SU-DHL-6 (cell line): ENCODE data around the gene RPS15.

Source experiments
- H2AFZ ChIP-seq: fragments of 200-600 bp; sonication (generic); 2 replicates; pipeline ENCODE4 v1.6.1; 2014; ENCODE audit warnings: low read depth, mild to moderate bottlenecking, moderate library complexity, mixed read lengths, antibody characterized with exemption, low read length; ENCODE audit not compliant: severe bottlenecking
- H3F3A ChIP-seq: fragments of 200-600 bp; shearing (Covaris generic); 2 replicates; pipeline ENCODE4 v1.6.0; 2016; ENCODE audit warnings: antibody characterized with exemption, mild to moderate bottlenecking; ENCODE audit not compliant: insufficient read depth
- H3K27ac ChIP-seq: fragments of 200-600 bp; sonication (generic); 2 replicates; pipeline ENCODE4 v1.5.1; 2016; ENCODE audit warnings: low read depth, mild to moderate bottlenecking, low read length, moderate library complexity, mixed read lengths
- H3K27me3 ChIP-seq: fragments of 200-600 bp; sonication (generic), shearing (Covaris generic); 2 replicates; pipeline ENCODE4 v1.6.0; 2014; ENCODE audit warnings: mild to moderate bottlenecking, low read length
- H3K36me3 ChIP-seq: fragments of 200-600 bp; sonication (generic); 2 replicates; pipeline ENCODE4 v1.6.1; 2014; ENCODE audit warnings: mild to moderate bottlenecking, low read length, mixed read lengths
- H3K4me2 ChIP-seq: fragments of 300-600, 200-600 bp; shearing (Covaris generic), sonication (generic); 2 replicates; pipeline ENCODE4 v1.6.0; 2014; ENCODE audit warnings: low read length, low read depth, mild to moderate bottlenecking; ENCODE audit not compliant: poor library complexity, severe bottlenecking
- H3K4me3 ChIP-seq: fragments of 200-600 bp; sonication (generic); 2 replicates; pipeline ENCODE4 v1.5.1; 2014; ENCODE audit warnings: antibody characterized with exemption, low read length, mild to moderate bottlenecking, mixed read lengths; ENCODE audit not compliant: insufficient read depth, poor library complexity, severe bottlenecking
- H3K79me2 ChIP-seq: fragments of 200-600 bp; sonication (generic); 2 replicates; pipeline ENCODE4 v1.6.1; 2014; ENCODE audit warnings: mild to moderate bottlenecking, low read length, moderate library complexity; ENCODE audit not compliant: insufficient read depth
- H3K9ac ChIP-seq: fragments of 200-600 bp; sonication (generic); 2 replicates; pipeline ENCODE4 v1.7.0; 2014; ENCODE audit warnings: mild to moderate bottlenecking, low read length
- H3K9me2 ChIP-seq: fragments of 200-600 bp; sonication (generic); replicated peaks from 2 replicates; pipeline ENCODE4 v1.6.1; 2014; ENCODE audit warnings: low read length; ENCODE audit not compliant: insufficient read depth
- H3K9me3 ChIP-seq: fragments of 200-600 bp; sonication (generic); 2 replicates; pipeline ENCODE4 v1.6.1; 2014; ENCODE audit warnings: low read length, mixed read lengths; ENCODE audit not compliant: insufficient read depth
- H4K20me1 ChIP-seq: fragments of 200-600 bp; sonication (generic); 2 replicates; pipeline ENCODE4 v1.6.1; 2014; ENCODE audit warnings: low read depth, mild to moderate bottlenecking, antibody characterized with exemption, low read length, moderate library complexity, mixed read lengths
- CTCF ChIP-seq: fragments of 200-600 bp; sonication (generic); IDR thresholded peaks from one replicate; pipeline ENCODE4 v1.5.1; 2017; ENCODE audit warnings: antibody characterized with exemption, mild to moderate bottlenecking, low read length, moderate library complexity; ENCODE audit not compliant: insufficient read depth, poor library complexity, severe bottlenecking
- EZH2phosphoT487 ChIP-seq: fragments of 200-600 bp; sonication (generic), shearing (Covaris generic); conservative IDR thresholded peaks from 2 replicates; pipeline ENCODE4 v1.6.1; 2018; ENCODE audit warnings: mild to moderate bottlenecking, antibody characterized with exemption, low read length, moderate library complexity, mixed read lengths

Gene RPS15

DNA sequence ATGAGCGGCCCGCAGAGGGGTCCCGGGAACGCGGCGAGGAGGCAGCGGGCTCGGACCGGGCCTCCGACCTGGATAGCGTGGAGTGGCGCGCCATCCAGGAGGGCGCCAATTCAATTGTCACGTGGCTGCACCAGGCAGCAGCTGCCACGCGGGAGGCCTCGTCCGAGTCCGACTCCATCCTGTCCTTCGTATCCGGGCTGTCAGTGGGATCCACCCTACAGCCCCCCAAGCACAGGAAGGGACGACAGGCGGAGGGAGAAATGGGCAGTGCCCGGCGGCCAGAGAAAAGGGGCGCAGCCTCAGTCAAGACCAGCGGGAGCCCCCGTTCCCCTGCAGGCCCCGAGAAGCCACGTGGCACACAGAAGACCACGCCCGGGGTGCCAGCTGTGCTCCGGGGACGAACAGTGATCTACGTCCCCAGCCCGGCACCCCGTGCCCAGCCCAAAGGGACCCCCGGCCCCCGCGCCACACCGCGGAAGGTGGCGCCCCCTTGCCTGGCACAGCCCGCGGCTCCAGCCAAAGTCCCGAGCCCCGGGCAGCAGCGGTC is 30.2 kb downstream of the RPS15 start:
- Histone ChIP-seq H3K9me3 (no peaks in the 10 kb centered on the region), H2AFZ (no peak overlapping the region), H3F3A (no peaks in the 10 kb centered on the region), H3K27me3 (no peaks in the 10 kb centered on the region), H3K9ac (no peak overlapping the region), H3K4me3 (no peak overlapping the region), H3K36me3 (no peaks in the 10 kb centered on the region), H3K79me2 (no peaks in the 10 kb centered on the region), H3K9me2 (no peaks in the 10 kb centered on the region), H3K4me2 (no peak overlapping the region), H3K27ac (no peak overlapping the region), H4K20me1 (peaks cover 3% of the 10 kb centered on the region; the same call in 1 of the 2 replicates)
- no peak for TF ChIP-seq CTCF
- TF ChIP-seq EZH2phosphoT487: no peak

DNA sequence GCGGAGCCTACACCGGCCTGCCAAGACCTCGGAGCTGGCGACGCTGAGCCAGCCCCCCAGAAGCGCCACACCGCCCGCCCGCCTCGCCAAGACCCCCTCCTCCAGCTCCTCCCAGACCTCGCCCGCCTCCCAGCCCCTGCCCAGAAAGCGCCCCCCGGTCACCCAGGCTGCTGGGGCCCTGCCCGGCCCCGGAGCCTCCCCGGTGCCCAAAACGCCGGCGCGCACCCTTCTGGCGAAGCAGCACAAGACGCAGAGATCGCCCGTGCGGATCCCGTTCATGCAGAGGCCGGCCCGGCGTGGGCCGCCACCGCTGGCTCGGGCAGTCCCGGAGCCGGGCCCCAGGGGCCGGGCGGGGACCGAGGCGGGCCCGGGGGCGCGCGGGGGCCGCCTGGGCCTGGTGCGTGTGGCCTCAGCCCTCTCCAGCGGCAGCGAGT is 30.6 kb downstream of the RPS15 start:
- H3K27me3 ChIP-seq: no peaks in the 10 kb centered on the region
- H3K9me2 ChIP-seq: no peaks in the 10 kb centered on the region
- no peaks in the 10 kb centered on the region for H3K36me3 ChIP-seq
- no peak overlapping the region for H3K27ac ChIP-seq
- H3K79me2 ChIP-seq: no peaks in the 10 kb centered on the region
- no peak overlapping the region for H3K9ac ChIP-seq
- no peak overlapping the region for H3K4me2 ChIP-seq
- peaks cover 3% of the 10 kb centered on the region; the same call in 1 of the 2 replicates for H4K20me1 ChIP-seq
- H3K9me3 ChIP-seq: no peaks in the 10 kb centered on the region
- H3K4me3 ChIP-seq: no peak overlapping the region
- TF ChIP-seq CTCF: no peak
- TF ChIP-seq EZH2phosphoT487: no peak
- H3F3A ChIP-seq: no peaks in the 10 kb centered on the region
- no peak overlapping the region for H2AFZ ChIP-seq

GRCh38 chr19:1469255-1470054 is 31.3 kb downstream of the RPS15 start:
- H3K27me3 ChIP-seq: no peaks in the 10 kb centered on the region
- peaks cover 3% of the 10 kb centered on the region; the same call in 1 of the 2 replicates for H4K20me1 ChIP-seq
- no peaks in the 10 kb centered on the region for H3K9me2 ChIP-seq
- H3K27ac ChIP-seq: no peak overlapping the region
- H3K9ac ChIP-seq: no peak overlapping the region
- TF ChIP-seq CTCF (no peak), EZH2phosphoT487 (no peak)
- H3K4me2 ChIP-seq: no peak overlapping the region
- no peaks in the 10 kb centered on the region for H3K79me2 ChIP-seq
- H2AFZ ChIP-seq: no peak overlapping the region
- H3F3A ChIP-seq: no peaks in the 10 kb centered on the region
- H3K9me3 ChIP-seq: no peaks in the 10 kb centered on the region
- no peak overlapping the region for H3K4me3 ChIP-seq
- no peaks in the 10 kb centered on the region for H3K36me3 ChIP-seq
